Mucosa of descending colon (tissue), 3 donors: ENCODE measurements around the gene SIAH2. TPM values are rescaled to one million over a fixed set of nuclear protein-coding genes. Genes with fewer than 3 reads are reported as not detected.

ENCODE experiments used
- ATAC-seq: fragments of 200-7000 bp; cut with Tn5 transposase; one replicate; pipeline ENCODE4 v1.9.1; 2020; ENCODE audit warnings: mild to moderate bottlenecking, moderate library complexity
- DNase-seq, 3 donors: peaks; one replicate each; pipeline ENCODE4 v3.0.0-alpha.2; 2020
- H3K36me3 ChIP-seq: fragments of 200-600 bp; one replicate; pipeline ENCODE4 v1.8.0; 2021; ENCODE audit warnings: low read depth, mild to moderate bottlenecking
- H3K4me1 ChIP-seq: fragments of 200-600 bp; one replicate; pipeline ENCODE4 v1.8.0; 2021; ENCODE audit warnings: low read depth, mild to moderate bottlenecking
- H3K4me3 ChIP-seq: fragments of 200-600 bp; one replicate; pipeline ENCODE4 v1.8.0; 2021; ENCODE audit warnings: mild to moderate bottlenecking
- H3K9me3 ChIP-seq: fragments of 200-600 bp; one replicate; pipeline ENCODE4 v1.8.0; 2021; ENCODE audit warnings: mild to moderate bottlenecking
- CTCF ChIP-seq: fragments of 200-600 bp; IDR thresholded peaks from one replicate; pipeline ENCODE4 v1.8.0; 2022; ENCODE audit warnings: antibody characterized with exemption, mild to moderate bottlenecking
- intact Hi-C, 2 donors: fragments of 100-400 bp; cut with DNase I in 1 of 2; cut with micrococcal nuclease in 1 of 2; formaldehyde crosslinking; loops; one replicate each; pipeline versions ENCODE4 v1.11.0 to v1.11.1; 2022; cut with DNase I, micrococcal nuclease
- long read RNA-seq, 2 donors: library from polyadenylated mRNA; unstranded; transcript quantifications; one replicate each; pipeline ENCODE4 v2.0.0, GENCODE V29; 2019 to 2021
- total RNA-seq, 3 donors: library from RNA; stranded (reverse); fragmentation: NEBNext Ultra II Directional in 2 of 3; extraction: Animal tissue kit (Norgen Biotek cat#: 25700) in 2 of 3; gene quantifications; one replicate each; pipeline versions ENCODE4 v1.2.1 to v1.2.4, GENCODE V29; 2021 to 2023
- donor health status: DM: no; HTN: no; CAD: no; lungs with moderate emphysema.
- donor health status: DM: no; HTN: no; CAD: no.
- donor health status: DM: no; HTN: yes; CAD: no.

Gene SIAH2
- 10 to 100 TPM; 17.2 to 31.8 (median 23.5) TPM for total RNA-seq
- long read RNA-seq, donor 1, transcript SIAH2-201 (2 exons, 2,517 nt): major isoform, 72 of 76 reads
- long read RNA-seq, donor 1, partial matches to known transcripts: 2 of 76 reads
- long read RNA-seq, donor 1, other reads (novel, unspliced or antisense): 2 of 76 reads
- long read RNA-seq, donor 2, partial matches to known transcripts: 1 of 1 reads
- long read RNA-seq, donor 2, other reads (novel, unspliced or antisense): 0 of 1 reads

GRCh38 chr3:150763122-150763840 is at the start of gene SIAH2:
TSS of gene SIAH2 (minus strand) at chr3:150763169. CDS start at chr3:150762849, 320 bp downstream.
- DNase-seq (peak; percentile 93 to 96 (median 94)), ATAC-seq (peak; percentile 88)
- Histone ChIP-seq H3K36me3 (no peaks in the 10 kb centered on the region), H3K4me1 (peaks cover 47% of the 10 kb centered on the region), H3K4me3 (peak within 1 kb of the TSS; percentile 68), H3K9me3 (no peaks in the 10 kb centered on the region)
- TF ChIP-seq CTCF: no peak
- intact Hi-C loops: no loop called here

GRCh38 chr3:150811984-150812383 is 49.0 kb upstream of the SIAH2 start:
- H3K9me3 ChIP-seq: no peaks in the 10 kb centered on the region

GRCh38 chr3:150810641-150811040 is 47.7 kb upstream of the SIAH2 start:
- Histone ChIP-seq H3K9me3 (no peaks in the 10 kb centered on the region), H3K4me1 (no peaks in the 10 kb centered on the region), H3K36me3 (no peaks in the 10 kb centered on the region), H3K4me3 (no peak overlapping the region)
- TF ChIP-seq CTCF: no peak
- intact Hi-C loops: no loop called here
- ATAC-seq (no peak), DNase-seq (no peak)

More at GRCh38 chr3:150811984-150812383, 49.0 kb upstream of the SIAH2 start:
- Histone ChIP-seq H3K4me1 (no peaks in the 10 kb centered on the region), H3K4me3 (no peak overlapping the region), H3K36me3 (no peaks in the 10 kb centered on the region)
- no peak for TF ChIP-seq CTCF
- DNase-seq: no peak
- ATAC-seq: no peak
- intact Hi-C loops: no loop called here

GRCh38 chr3:150806185-150806835 is 43.3 kb upstream of the SIAH2 start:
- Histone ChIP-seq H3K36me3 (no peaks in the 10 kb centered on the region), H3K4me1 (no peaks in the 10 kb centered on the region), H3K4me3 (no peak overlapping the region), H3K9me3 (no peaks in the 10 kb centered on the region)
- TF ChIP-seq CTCF: no peak
- DNase-seq (no peak), ATAC-seq (no peak)
- intact Hi-C loops: no loop called here

GRCh38 chr3:150805354-150805753 is 42.4 kb upstream of the SIAH2 start:
- H3K9me3 ChIP-seq: no peaks in the 10 kb centered on the region
- no peak overlapping the region for H3K4me3 ChIP-seq
- no peak for ATAC-seq
- no peak for DNase-seq
- intact Hi-C loops: no loop called here
- H3K4me1 ChIP-seq: no peaks in the 10 kb centered on the region
- no peaks in the 10 kb centered on the region for H3K36me3 ChIP-seq
- no peak for TF ChIP-seq CTCF
